H1 (cell line): ENCODE measurements around the gene PTPN13. TPM values are rescaled to one million over a fixed set of nuclear protein-coding genes. Genes with fewer than 3 reads are reported as not detected.

Source experiments
- CTCF ChIA-PET: fragments of 300-600 bp; sonication (Branson Sonifier 250); formaldehyde crosslinking; loops from one replicate; lab custom pipeline; 2021; ENCODE audit not compliant: partially characterized antibody; lab: Charles Lee
- POLR2A ChIA-PET: fragments of 300-600 bp; sonication (Branson Sonifier 250); formaldehyde crosslinking; loops from one replicate; lab custom pipeline; 2021; ENCODE audit warnings: inconsistent platforms; ENCODE audit not compliant: partially characterized antibody; lab: Charles Lee
- DNase-seq, 2 experiments: peaks; one replicate each; pipeline versions ENCODE4 v3.0.0 to v3.0.0-alpha.2; 2010 to 2022; ENCODE audit warnings: low spot score in 2 of 2, low read depth in 1 of 2, mixed read lengths in 1 of 2
- FAIRE-seq: peaks from 2 replicates; lab custom pipeline; 2011; peaks lifted over from hg19 to GRCh38; lab: Jason Lieb, UNC
- H2AFZ ChIP-seq: 2 replicates; pipeline ENCODE4 v1.8.1; 2012; ENCODE audit warnings: low read length, inconsistent platforms
- H2AK5ac ChIP-seq: 2 replicates; pipeline ENCODE4 v1.6.1; 2013; ENCODE audit warnings: low read depth, low read length
- H2BK120ac ChIP-seq: replicated peaks from 2 replicates; pipeline ENCODE3; 2013; ENCODE audit warnings: low read depth, low read length, inconsistent platforms
- H2BK12ac ChIP-seq: 2 replicates; pipeline ENCODE4 v1.6.1; 2013; ENCODE audit warnings: low read depth, low read length
- H2BK15ac ChIP-seq: 2 replicates; pipeline ENCODE4 v1.6.1; 2013; ENCODE audit warnings: low read length
- H2BK20ac ChIP-seq: 2 replicates; pipeline ENCODE4 v1.6.1; 2013; ENCODE audit warnings: low read length
- H2BK5ac ChIP-seq: 2 replicates; pipeline ENCODE4 v1.6.1; 2013; ENCODE audit warnings: low read depth, low read length
- H3K14ac ChIP-seq: 2 replicates; pipeline ENCODE4 v1.6.1; 2013; ENCODE audit warnings: inconsistent platforms; ENCODE audit not compliant: insufficient read length
- H3K18ac ChIP-seq: 2 replicates; pipeline ENCODE4 v1.6.1; 2013; ENCODE audit warnings: low read length; ENCODE audit errors: extremely low read depth
- H3K23ac ChIP-seq: 2 replicates; pipeline ENCODE4 v1.6.1; 2013; ENCODE audit warnings: inconsistent platforms; ENCODE audit not compliant: insufficient read length
- H3K23me2 ChIP-seq: 2 replicates; pipeline ENCODE4 v1.6.1; 2013; ENCODE audit warnings: low read depth, low read length
- H3K27ac ChIP-seq: 2 replicates; pipeline ENCODE4 v1.6.1; 2011; ENCODE audit warnings: low read depth, low read length, inconsistent platforms
- H3K27me3 ChIP-seq, 4 experiments: replicated peaks in 1 of 4; 1 replicate in 1 of 4; 2 replicates in 3 of 4; pipeline versions ENCODE4 v1.6.1 to v1.8.1; 2011 to 2013; ENCODE audit warnings: low read length in 3 of 4, mild to moderate bottlenecking in 3 of 4, inconsistent platforms in 2 of 4, mixed read lengths in 2 of 4, moderate library complexity in 1 of 4; ENCODE audit not compliant: control insufficient read depth in 3 of 4, insufficient read depth in 3 of 4; ENCODE audit errors: extremely low read depth in 1 of 4
- H3K36me3 ChIP-seq, 4 experiments: 2 replicates each; pipeline versions ENCODE4 v1.6.1 to v1.8.1; 2011 to 2013; ENCODE audit warnings: mild to moderate bottlenecking in 4 of 4, low read length in 3 of 4, moderate library complexity in 2 of 4, control low read depth in 1 of 4, inconsistent platforms in 1 of 4; ENCODE audit not compliant: insufficient read depth in 4 of 4, control insufficient read depth in 2 of 4
- H3K4ac ChIP-seq: replicated peaks from 2 replicates; pipeline ENCODE3; 2013; ENCODE audit warnings: low read length, low read depth, mixed read lengths, inconsistent platforms; ENCODE audit not compliant: insufficient read length
- H3K4me1 ChIP-seq, 4 experiments: replicated peaks in 1 of 4; 1 replicate in 1 of 4; 2 replicates in 3 of 4; pipeline versions ENCODE4 v1.6.1 to v1.8.1; 2011 to 2013; ENCODE audit warnings: low read length in 3 of 4, inconsistent platforms in 2 of 4, mixed read lengths in 1 of 4; ENCODE audit not compliant: insufficient read depth in 4 of 4, control insufficient read depth in 3 of 4
- H3K4me2 ChIP-seq, 2 experiments: 2 replicates each; pipeline versions ENCODE4 v1.6.1 to v1.8.1; 2011 to 2013; ENCODE audit warnings: low read depth in 2 of 2, low read length in 2 of 2, control low read depth in 1 of 2, inconsistent platforms in 1 of 2, mild to moderate bottlenecking in 1 of 2; ENCODE audit not compliant: insufficient read depth in 1 of 2
- H3K4me3 ChIP-seq, 4 experiments: fragments of 200-600, 300-600 bp in 1 of 4; sonication (generic), shearing (Covaris generic), sonication (Bioruptor Twin) in 1 of 4; 2 replicates each; pipeline versions ENCODE4 v1.5.1 to v1.8.1; 2011 to 2016; ENCODE audit warnings: low read length in 4 of 4, low read depth in 3 of 4, control low read depth in 2 of 4, inconsistent platforms in 2 of 4, mild to moderate bottlenecking in 2 of 4, mixed read lengths in 1 of 4, moderate library complexity in 1 of 4; ENCODE audit not compliant: insufficient read depth in 2 of 4; ENCODE audit errors: extremely low read depth in 1 of 4
- H3K56ac ChIP-seq: replicated peaks from 2 replicates; pipeline ENCODE3; 2013; ENCODE audit warnings: low read depth, mild to moderate bottlenecking, mixed read lengths, low read length, inconsistent platforms; ENCODE audit not compliant: insufficient read length
- H3K79me1 ChIP-seq: 2 replicates; pipeline ENCODE4 v1.6.1; 2013; ENCODE audit warnings: low read depth, low read length, control low read depth
- H3K79me2 ChIP-seq, 2 experiments: 2 replicates each; pipeline versions ENCODE4 v1.6.1 to v1.8.1; 2012 to 2013; ENCODE audit warnings: low read length in 2 of 2, mild to moderate bottlenecking in 2 of 2, inconsistent platforms in 1 of 2; ENCODE audit not compliant: insufficient read depth in 2 of 2, control insufficient read depth in 1 of 2
- H3K9ac ChIP-seq, 4 experiments: replicated peaks in 1 of 4; 1 replicate in 1 of 4; 2 replicates in 3 of 4; pipeline versions ENCODE4 v1.6.1 to v1.8.1; 2011 to 2013; ENCODE audit warnings: low read depth in 3 of 4, low read length in 3 of 4, control low read depth in 2 of 4, mild to moderate bottlenecking in 2 of 4, moderate library complexity in 2 of 4, inconsistent platforms in 1 of 4; ENCODE audit errors: extremely low read depth in 1 of 4
- H3K9me3 ChIP-seq, 2 experiments: 2 replicates each; pipeline versions ENCODE4 v1.6.1 to v1.8.1; 2012 to 2013; ENCODE audit warnings: mild to moderate bottlenecking in 2 of 2, moderate library complexity in 2 of 2, control low read depth in 1 of 2, inconsistent platforms in 1 of 2, low read depth in 1 of 2, low read length in 1 of 2, mixed read lengths in 1 of 2; ENCODE audit not compliant: insufficient read depth in 2 of 2
- H4K20me1 ChIP-seq, 2 experiments: replicated peaks in 1 of 2; 2 replicates each; pipeline versions ENCODE3 to v1.8.1; 2011 to 2013; ENCODE audit warnings: inconsistent platforms in 2 of 2, low read length in 2 of 2, mild to moderate bottlenecking in 1 of 2; ENCODE audit not compliant: insufficient read depth in 2 of 2, control insufficient read depth in 1 of 2
- H4K5ac ChIP-seq: 2 replicates; pipeline ENCODE4 v1.6.1; 2013; ENCODE audit warnings: low read length, low read depth, mixed read lengths, inconsistent platforms; ENCODE audit not compliant: insufficient read length
- H4K8ac ChIP-seq: 2 replicates; pipeline ENCODE4 v1.8.0; 2013; ENCODE audit warnings: mild to moderate bottlenecking, moderate library complexity, low read length, inconsistent platforms; ENCODE audit not compliant: insufficient read depth; ENCODE audit errors: extremely low read depth
- H4K91ac ChIP-seq: replicated peaks from 2 replicates; pipeline ENCODE3; 2013; ENCODE audit warnings: low read length, mixed read lengths, inconsistent platforms; ENCODE audit not compliant: insufficient read length
- EGR1 ChIP-seq: IDR thresholded peaks from 2 replicates; pipeline ENCODE4 v1.6.1; 2011; ENCODE audit warnings: low read depth, low read length, borderline replicate concordance
- EP300 ChIP-seq, 2 experiments: IDR thresholded peaks; 1 replicate in 1 of 2; 2 replicates in 1 of 2; pipeline ENCODE4 v1.6.1; 2011 to 2012; ENCODE audit warnings: low read depth in 2 of 2, low read length in 2 of 2, mild to moderate bottlenecking in 2 of 2, borderline replicate concordance in 1 of 2, inconsistent platforms in 1 of 2, moderate library complexity in 1 of 2
- HDAC6 ChIP-seq: IDR thresholded peaks from one replicate; pipeline ENCODE4 v1.7.1; 2012; ENCODE audit warnings: low read depth, mild to moderate bottlenecking, inconsistent platforms, low read length, moderate library complexity
- MAFK ChIP-seq: IDR thresholded peaks from 2 replicates; pipeline ENCODE4 v1.6.1; 2012; ENCODE audit warnings: low read depth, mild to moderate bottlenecking, improper control_type of control experiment, low read length
- NANOG ChIP-seq: IDR thresholded peaks from 2 replicates; pipeline ENCODE4 v1.6.1; 2011; ENCODE audit warnings: low read length, low read depth, mild to moderate bottlenecking, inconsistent platforms; ENCODE audit not compliant: insufficient read depth, poor library complexity, severe bottlenecking
- POLR2A ChIP-seq, 2 experiments: IDR thresholded peaks; 1 replicate in 1 of 2; 2 replicates in 1 of 2; pipeline ENCODE4 v1.6.1; 2011; ENCODE audit warnings: low read depth in 2 of 2, low read length in 2 of 2, mild to moderate bottlenecking in 2 of 2; ENCODE audit errors: control extremely low read depth in 1 of 2
- POLR2AphosphoS5 ChIP-seq: IDR thresholded peaks from 2 replicates; pipeline ENCODE4 v1.6.1; 2011; ENCODE audit warnings: low read depth, low read length
- POU5F1 ChIP-seq: IDR thresholded peaks from 2 replicates; pipeline ENCODE4 v1.6.1; 2011; ENCODE audit warnings: low read depth, mild to moderate bottlenecking, low read length, moderate library complexity
- RNF2 ChIP-seq: fragments of 200-900, 300-1000 bp; sonication (generic); IDR thresholded peaks from 2 replicates; pipeline ENCODE4 v1.7.1; 2016; ENCODE audit warnings: borderline replicate concordance, low read depth, mild to moderate bottlenecking, antibody characterized with exemption, low read length; ENCODE audit not compliant: poor library complexity, severe bottlenecking; ENCODE audit errors: missing control alignments
- SIRT6 ChIP-seq: IDR thresholded peaks from one replicate; pipeline ENCODE4 v1.7.1; 2012; ENCODE audit warnings: low read length, inconsistent platforms
- WGBS, 2 experiments: shearing (Covaris generic) in 1 of 2; methylation state at CpG; one replicate each; pipeline versions ENCODE4 v1.1.6 to v1.1.7; 2013 to 2015; ENCODE audit warnings: low lambda C conversion rate in 2 of 2, mixed read lengths in 2 of 2, inconsistent platforms in 1 of 2, low coverage in 1 of 2, missing lambda C conversion rate in 1 of 2; ENCODE audit not compliant: insufficient replicate concordance in 2 of 2, insufficient coverage in 1 of 2, insufficient read length in 1 of 2; ENCODE audit errors: extremely low coverage in 1 of 2, missing lambda C conversion rate in 1 of 2; 5-methylcytosine and 5-hydroxymethylcytosine counted together
- polyA plus RNA-seq, 7 experiments: library from polyadenylated mRNA; depleted of rRNA in 3 of 7; stranded (reverse) in 5 of 7; unstranded in 2 of 7; fragments of >200 nt in 5 of 7; fragments of 200-250 nt in 2 of 7; gene quantifications; 1 replicate in 5 of 7; 2 replicates in 1 of 7; 4 replicates in 1 of 7; pipeline versions ENCODE4 v1.2.1 to v1.2.3, GENCODE V29; 2011 to 2013; ENCODE audit warnings: missing spikeins in 2 of 7, mixed read lengths in 2 of 7
- total RNA-seq: library from RNA; stranded (reverse); fragmentation: NEBNext Ultra II Directional; extraction: Animal tissue kit (Norgen Biotek cat#: 25700); gene quantifications from 2 replicates; pipeline ENCODE4 v1.2.1, GENCODE V29; 2021

Gene PTPN13
- total and polyA plus RNA-seq, 2 of the 8 experiments (the other 6 are each of a cell fraction or from before 2014, with no cell fraction given) = 12.7 to 57.9 TPM

DNA sequence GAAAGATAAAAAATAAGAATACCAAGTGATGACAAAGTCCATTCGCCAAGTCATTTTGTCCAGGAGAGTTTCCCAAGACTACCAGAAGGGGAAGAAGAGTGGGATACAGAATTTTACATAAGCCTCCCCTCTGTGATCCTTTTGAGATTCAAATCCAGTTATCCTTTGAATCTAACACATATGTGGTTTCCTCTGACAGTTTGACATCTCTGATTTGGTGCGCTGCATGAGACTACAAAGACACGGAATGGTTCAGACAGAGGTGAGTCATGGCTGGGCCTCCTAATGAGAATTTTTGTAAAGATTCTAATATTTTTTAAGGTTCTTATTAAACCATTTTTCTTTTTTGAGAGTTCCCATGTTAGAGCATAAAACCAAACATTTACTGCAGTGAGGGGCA lies 216.7 kb downstream of the PTPN13 start:
- H3K23ac ChIP-seq = no peak overlapping the region
- no peaks in the 10 kb centered on the region for H4K20me1 ChIP-seq
- no peaks in the 10 kb centered on the region for H3K79me1 ChIP-seq
- no peak for TF ChIP-seq POU5F1
- no peak for TF ChIP-seq MAFK
- no peak for TF ChIP-seq RNF2
- no peak for TF ChIP-seq POLR2AphosphoS5
- no peak for TF ChIP-seq HDAC6
- no peak for TF ChIP-seq EP300 (IDR thresholded peaks at IDR 0.05; ENCODE audit: borderline replicate concordance in 1 of 2, low read depth in 2 of 2, low read length in 2 of 2)
- no peak for TF ChIP-seq SIRT6
- no peak for TF ChIP-seq EGR1
- no peak for TF ChIP-seq NANOG
- no peak for TF ChIP-seq POLR2A (IDR thresholded peaks at IDR 0.05; ENCODE audit: control extremely low read depth in 1 of 2, low read depth in 2 of 2, low read length in 2 of 2)
- no peaks in the 10 kb centered on the region for H3K4me1 ChIP-seq
- H3K4me3 ChIP-seq = no peak overlapping the region
- no peak overlapping the region for H4K5ac ChIP-seq
- no peak overlapping the region for H2AFZ ChIP-seq
- no peak overlapping the region for H3K14ac ChIP-seq
- H2BK5ac ChIP-seq = no peak overlapping the region
- H3K79me2 ChIP-seq = no peaks in the 10 kb centered on the region
- no peak overlapping the region for H3K4ac ChIP-seq
- no peak overlapping the region for H2BK12ac ChIP-seq
- no peak overlapping the region for H3K56ac ChIP-seq
- POLR2A ChIA-PET = no interaction called here
- H2BK20ac ChIP-seq = no peak overlapping the region
- no peak overlapping the region for H2AK5ac ChIP-seq
- no peaks in the 10 kb centered on the region for H3K9me3 ChIP-seq
- H3K18ac ChIP-seq = no peak overlapping the region
- H3K27ac ChIP-seq = no peak overlapping the region
- no peak overlapping the region for H2BK120ac ChIP-seq
- DNase-seq (no peak), FAIRE-seq (no peak)
- H3K4me2 ChIP-seq = no peak overlapping the region
- H3K9ac ChIP-seq = no peak overlapping the region
- 92% methylated on average over 3 of the region's 3 CpGs; no CpG with 5 or more reads in 1 of the 2 experiments for WGBS, 2 experiments
- H3K27me3 ChIP-seq = no peaks in the 10 kb centered on the region
- CTCF ChIA-PET = no interaction called here
- no peak overlapping the region for H4K8ac ChIP-seq
- no peaks in the 10 kb centered on the region for H3K23me2 ChIP-seq
- no peak overlapping the region for H2BK15ac ChIP-seq
- H4K91ac ChIP-seq = no peak overlapping the region
- peaks cover 0 to 58% (median 24%) of the 10 kb centered on the region in 4 experiments; a peak in 7 of 8 replicates for H3K36me3 ChIP-seq
